ENCODE results near the gene ARMH1. TPM values are rescaled to one million over a fixed set of nuclear protein-coding genes. Genes with fewer than 3 reads are reported as not detected.
"Not testable (repeated sequence)": the region's sequence is repeated elsewhere in the genome, so short reads cannot be mapped to it uniquely, and the experiment has no call there.

The ARMH1 gene
- total and polyA plus RNA-seq, 11 donors: 0.33 to 9.9 (median 0.70) TPM; not detected in 3

- no peak overlapping the region for H3K4me3 ChIP-seq
- WGBS, 4 donors: 78 to 93% (median 87%) methylated on average over 3 to 5 of the region's 5 CpGs
- H3K4me1 ChIP-seq: peaks cover 0 to 10% (median 1%) of the 10 kb centered on the region in 12 donors
- intact Hi-C loops (cut with DNase I): no loop called here
- no peaks in the 10 kb centered on the region for H3K36me3 ChIP-seq
- DNase-seq: no peak
- ATAC-seq: no peak
- no peaks in the 10 kb centered on the region for H3K27me3 ChIP-seq
- H3K9me3 ChIP-seq: no peaks in the 10 kb centered on the region
- no peak overlapping the region for H3K27ac ChIP-seq
- TF ChIP-seq, protein P1, sequence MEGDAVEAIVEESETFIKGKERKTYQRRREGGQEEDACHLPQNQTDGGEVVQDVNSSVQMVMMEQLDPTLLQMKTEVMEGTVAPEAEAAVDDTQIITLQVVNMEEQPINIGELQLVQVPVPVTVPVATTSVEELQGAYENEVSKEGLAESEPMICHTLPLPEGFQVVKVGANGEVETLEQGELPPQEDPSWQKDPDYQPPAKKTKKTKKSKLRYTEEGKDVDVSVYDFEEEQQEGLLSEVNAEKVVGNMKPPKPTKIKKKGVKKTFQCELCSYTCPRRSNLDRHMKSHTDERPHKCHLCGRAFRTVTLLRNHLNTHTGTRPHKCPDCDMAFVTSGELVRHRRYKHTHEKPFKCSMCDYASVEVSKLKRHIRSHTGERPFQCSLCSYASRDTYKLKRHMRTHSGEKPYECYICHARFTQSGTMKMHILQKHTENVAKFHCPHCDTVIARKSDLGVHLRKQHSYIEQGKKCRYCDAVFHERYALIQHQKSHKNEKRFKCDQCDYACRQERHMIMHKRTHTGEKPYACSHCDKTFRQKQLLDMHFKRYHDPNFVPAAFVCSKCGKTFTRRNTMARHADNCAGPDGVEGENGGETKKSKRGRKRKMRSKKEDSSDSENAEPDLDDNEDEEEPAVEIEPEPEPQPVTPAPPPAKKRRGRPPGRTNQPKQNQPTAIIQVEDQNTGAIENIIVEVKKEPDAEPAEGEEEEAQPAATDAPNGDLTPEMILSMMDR (IDR thresholded peaks at IDR 0.05): no peak
- TF ChIP-seq POLR2A (IDR thresholded peaks at IDR 0.05): no peak
Observed at GRCh38 chr1:44662683-44663030, 11.9 kb upstream of the ARMH1 start.

DNA sequence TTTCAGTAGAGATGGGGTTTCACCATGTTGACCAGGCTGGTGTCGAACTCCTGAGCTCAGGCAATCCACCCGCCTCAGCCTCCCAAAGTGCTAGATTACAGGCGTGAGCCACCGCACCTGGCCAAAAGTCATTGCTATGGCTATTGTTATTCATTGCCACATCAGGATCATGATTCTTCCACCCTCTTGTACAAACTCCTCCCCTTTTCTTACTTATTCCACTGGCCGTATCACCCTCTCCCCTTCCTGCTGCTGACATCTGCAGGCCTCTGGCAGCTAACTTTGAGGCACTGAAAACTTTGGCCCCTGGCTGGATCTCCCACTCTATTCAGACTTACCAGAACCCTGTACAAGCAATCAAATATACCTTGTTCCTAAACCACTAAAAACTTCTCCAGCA lies 11.1 kb upstream of the ARMH1 start:
- Histone ChIP-seq H3K4me3 (no peak overlapping the region), H3K27ac (no peak overlapping the region), H3K27me3 (no peaks in the 10 kb centered on the region), H3K4me1 (peaks cover 0 to 10% (median 1%) of the 10 kb centered on the region in 12 donors), H3K36me3 (no peaks in the 10 kb centered on the region), H3K9me3 (no peaks in the 10 kb centered on the region)
- ATAC-seq (no peak), DNase-seq (no peak)
- TF ChIP-seq POLR2A (IDR thresholded peaks at IDR 0.05): no peak
- TF ChIP-seq, protein P1 (IDR thresholded peaks at IDR 0.05): no peak
- WGBS, 4 donors: 91 to 96% (median 94%) methylated on average over 5 of the region's 5 CpGs
- intact Hi-C loops (cut with DNase I): no loop called here

- H3K27ac ChIP-seq: no peak overlapping the region
- WGBS, 4 donors: 76 to 90% (median 80%) methylated on average over 12 of the region's 12 CpGs
- intact Hi-C loops (cut with DNase I): no loop called here
Observed at GRCh38 chr1:44664730-44665370, 9.7 kb upstream of the ARMH1 start.

GRCh38 chr1:44666719-44667118 lies 7.8 kb upstream of the ARMH1 start:
- H3K4me3 ChIP-seq; H3K27ac ChIP-seq; intact Hi-C loops (cut with DNase I); H3K9me3 ChIP-seq; ATAC-seq; DNase-seq; H3K36me3 ChIP-seq; H3K27me3 ChIP-seq: not testable (repeated sequence)
- WGBS, 4 donors: 88 to 98% (median 93%) methylated on average over 1 of the region's 1 CpG
- peaks cover 0 to 19% (median under 1%) of the 10 kb centered on the region in 12 donors for H3K4me1 ChIP-seq

More at GRCh38 chr1:44664730-44665370, 9.7 kb upstream of the ARMH1 start:
- ATAC-seq (no peak), DNase-seq (no peak)
- Histone ChIP-seq H3K4me3 (no peak overlapping the region), H3K27me3 (no peaks in the 10 kb centered on the region), H3K4me1 (peaks cover 0 to 10% (median 1%) of the 10 kb centered on the region in 12 donors), H3K9me3 (no peaks in the 10 kb centered on the region), H3K36me3 (peaks cover 0 to 6% (median 0%) of the 10 kb centered on the region in 9 donors)
- TF ChIP-seq POLR2A (IDR thresholded peaks at IDR 0.05): no peak
- TF ChIP-seq, protein P1 (IDR thresholded peaks at IDR 0.05): no peak

Data from heart left ventricle (tissue), 16 donors.